ENCODE results near the gene ARHGAP25. TPM values are rescaled to one million over a fixed set of nuclear protein-coding genes. Genes with fewer than 3 reads are reported as not detected.

ARHGAP25 gene
- total RNA-seq, 1 experiment from 2014 or later, result not detected

DNA sequence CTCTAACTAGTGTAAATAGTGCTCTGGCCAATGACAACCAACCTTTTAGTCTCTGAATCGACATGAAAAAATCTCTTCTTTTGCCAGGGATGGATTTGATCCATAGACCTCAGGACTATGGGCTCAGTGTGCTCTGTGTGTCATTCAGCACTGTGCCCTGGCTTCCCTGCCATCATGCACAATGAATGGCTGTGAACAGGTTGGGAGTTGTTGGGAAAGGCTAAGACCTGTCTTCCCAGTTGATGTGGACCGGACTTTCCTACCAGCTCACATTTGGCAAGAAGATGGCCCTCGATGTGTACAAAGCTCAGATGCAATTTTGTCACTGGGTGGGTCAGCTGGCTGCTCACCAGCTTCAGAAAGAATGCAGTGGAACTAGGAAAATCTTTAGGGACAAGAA is 26.0 kb upstream of the ARHGAP25 start:
- BruUV-seq (replicated peaks), result no TSS peak
- Histone ChIP-seq H3K4me2 (no peak overlapping the region), H4K20me1 (ENCODE audit: insufficient read depth) (no peaks in the 10 kb centered on the region), H3K79me2 (ENCODE audit: low read depth) (no peaks in the 10 kb centered on the region), H3K27me3 (ENCODE audit: insufficient read depth, low read depth) (no peaks in the 10 kb centered on the region), H3F3A (ENCODE audit: insufficient read depth, low read depth) (no peaks in the 10 kb centered on the region), H3K36me3 (ENCODE audit: low read depth) (no peaks in the 10 kb centered on the region), H3K9me2 (ENCODE audit: insufficient read depth) (no peaks in the 10 kb centered on the region), H2AFZ (no peak overlapping the region), H3K9me3 (ENCODE audit: insufficient read depth, low read depth) (no peaks in the 10 kb centered on the region), H3K4me3 (no peak overlapping the region), H3K27ac (no peak overlapping the region), H3K4me1 (replicated peaks; ENCODE audit: insufficient read depth) (no peaks in the 10 kb centered on the region)
- no peak for DNase-seq
- ChIA-PET CTCF (interaction anchor here (0.8 to 2.2 kb wide), 4 partner anchors 43 to 221 kb away, joined by 3 to 19 read pairs (median 5); no protein-coding TSS in a partner anchor), POLR2A (ENCODE audit: unreplicated experiment) (no interaction called here)
- TF ChIP-seq EZH2 (IDR thresholded peaks at IDR 0.05; ENCODE audit: low read depth), result no peak
- intact Hi-C loops (cut with micrococcal nuclease; ENCODE audit: unreplicated experiment), result loop anchor here (1.0 to 2.0 kb wide), 4 partner anchors 44 to 305 kb away; partner anchors contain the start of gene ANTXR1

DNA sequence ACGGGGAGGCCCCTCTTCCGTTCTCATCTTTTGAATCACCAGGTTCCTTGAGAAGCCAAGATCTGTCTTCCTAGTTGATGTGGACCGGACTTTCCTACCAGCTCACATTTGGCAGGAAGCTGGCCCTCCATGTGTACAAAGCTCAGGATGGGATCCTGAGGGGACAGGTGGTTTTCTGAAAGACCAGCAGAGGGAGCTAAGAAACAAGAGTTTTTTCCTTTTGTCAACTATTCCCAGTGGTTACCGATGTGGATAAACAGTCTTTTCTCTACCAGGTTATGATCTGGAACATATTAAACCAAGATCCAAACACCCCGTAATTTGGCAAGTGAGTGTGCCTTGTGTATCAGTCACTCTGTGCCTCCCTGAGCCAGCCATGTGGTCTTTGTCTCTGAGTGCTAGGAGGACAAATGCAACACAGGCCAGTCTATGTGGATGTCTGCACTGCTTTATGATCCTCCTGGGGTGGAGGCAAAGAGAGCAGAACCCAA is 25.1 kb upstream of the ARHGAP25 start:
- no peaks in the 10 kb centered on the region for H4K20me1 ChIP-seq (ENCODE audit: insufficient read depth)
- no peak overlapping the region for H2AFZ ChIP-seq
- H3K4me1 ChIP-seq (replicated peaks; ENCODE audit: insufficient read depth), result no peaks in the 10 kb centered on the region
- no peaks in the 10 kb centered on the region for H3K9me3 ChIP-seq (ENCODE audit: insufficient read depth, low read depth)
- H3K27ac ChIP-seq, result no peak overlapping the region
- no peaks in the 10 kb centered on the region for H3K79me2 ChIP-seq (ENCODE audit: low read depth)
- H3K4me2 ChIP-seq, result no peak overlapping the region
- no peaks in the 10 kb centered on the region for H3K9me2 ChIP-seq (ENCODE audit: insufficient read depth)
- TF ChIP-seq, protein P1, sequence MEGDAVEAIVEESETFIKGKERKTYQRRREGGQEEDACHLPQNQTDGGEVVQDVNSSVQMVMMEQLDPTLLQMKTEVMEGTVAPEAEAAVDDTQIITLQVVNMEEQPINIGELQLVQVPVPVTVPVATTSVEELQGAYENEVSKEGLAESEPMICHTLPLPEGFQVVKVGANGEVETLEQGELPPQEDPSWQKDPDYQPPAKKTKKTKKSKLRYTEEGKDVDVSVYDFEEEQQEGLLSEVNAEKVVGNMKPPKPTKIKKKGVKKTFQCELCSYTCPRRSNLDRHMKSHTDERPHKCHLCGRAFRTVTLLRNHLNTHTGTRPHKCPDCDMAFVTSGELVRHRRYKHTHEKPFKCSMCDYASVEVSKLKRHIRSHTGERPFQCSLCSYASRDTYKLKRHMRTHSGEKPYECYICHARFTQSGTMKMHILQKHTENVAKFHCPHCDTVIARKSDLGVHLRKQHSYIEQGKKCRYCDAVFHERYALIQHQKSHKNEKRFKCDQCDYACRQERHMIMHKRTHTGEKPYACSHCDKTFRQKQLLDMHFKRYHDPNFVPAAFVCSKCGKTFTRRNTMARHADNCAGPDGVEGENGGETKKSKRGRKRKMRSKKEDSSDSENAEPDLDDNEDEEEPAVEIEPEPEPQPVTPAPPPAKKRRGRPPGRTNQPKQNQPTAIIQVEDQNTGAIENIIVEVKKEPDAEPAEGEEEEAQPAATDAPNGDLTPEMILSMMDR (conservative IDR thresholded peaks at IDR 0.05), result peak; percentile 74
- TF ChIP-seq EZH2 (IDR thresholded peaks at IDR 0.05; ENCODE audit: low read depth), result no peak
- POLR2A ChIA-PET (ENCODE audit: unreplicated experiment), result no interaction called here
- no peak overlapping the region for H3K4me3 ChIP-seq
- CTCF ChIA-PET, result interaction anchor here (0.6 to 2.2 kb wide), 8 partner anchors 42 to 792 kb away, joined by 3 to 19 read pairs (median 3); no protein-coding TSS in a partner anchor
- intact Hi-C loops (cut with micrococcal nuclease; ENCODE audit: unreplicated experiment), result loop anchor here (1.0 to 2.0 kb wide), 4 partner anchors 43 to 304 kb away; partner anchors contain the start of gene ANTXR1
- no TSS peak for BruUV-seq (replicated peaks)
- no peaks in the 10 kb centered on the region for H3F3A ChIP-seq (ENCODE audit: insufficient read depth, low read depth)
- DNase-seq, result peak in 1 of 2 experiments; percentile 16
- H3K27me3 ChIP-seq (ENCODE audit: insufficient read depth, low read depth), result no peaks in the 10 kb centered on the region
- H3K36me3 ChIP-seq (ENCODE audit: low read depth), result no peaks in the 10 kb centered on the region

GRCh38 chr2:68710336-68710735 is 24.3 kb upstream of the ARHGAP25 start:
- no peaks in the 10 kb centered on the region for H3K9me2 ChIP-seq (ENCODE audit: insufficient read depth)
- no peak for DNase-seq
- CTCF ChIA-PET, result interaction anchor here (0.6 to 1.4 kb wide), 2 partner anchors 215 to 217 kb away, joined by 3 to 4 read pairs; no protein-coding TSS in a partner anchor
- H3K27me3 ChIP-seq (ENCODE audit: insufficient read depth, low read depth), result no peaks in the 10 kb centered on the region
- H3K4me3 ChIP-seq, result no peak overlapping the region
- no peak overlapping the region for H2AFZ ChIP-seq
- no peaks in the 10 kb centered on the region for H3K36me3 ChIP-seq (ENCODE audit: low read depth)
- no peak overlapping the region for H3K27ac ChIP-seq
- BruUV-seq (replicated peaks), result no TSS peak
- no peaks in the 10 kb centered on the region for H3K9me3 ChIP-seq (ENCODE audit: insufficient read depth, low read depth)
- POLR2A ChIA-PET (ENCODE audit: unreplicated experiment), result no interaction called here
- intact Hi-C loops (cut with micrococcal nuclease; ENCODE audit: unreplicated experiment), result loop anchor here (10.0 kb wide), 1 partner anchor 594 kb away; no protein-coding TSS in a partner anchor
- no peaks in the 10 kb centered on the region for H3K79me2 ChIP-seq (ENCODE audit: low read depth)
- no peak for TF ChIP-seq EZH2 (IDR thresholded peaks at IDR 0.05; ENCODE audit: low read depth)
- TF ChIP-seq, protein P1 (conservative IDR thresholded peaks at IDR 0.05), result no peak
- H3F3A ChIP-seq (ENCODE audit: insufficient read depth, low read depth), result no peaks in the 10 kb centered on the region
- no peaks in the 10 kb centered on the region for H4K20me1 ChIP-seq (ENCODE audit: insufficient read depth)
- no peaks in the 10 kb centered on the region for H3K4me1 ChIP-seq (replicated peaks; ENCODE audit: insufficient read depth)
- no peak overlapping the region for H3K4me2 ChIP-seq

Measured in PC-9 (cell line).